Endodermal cell (in vitro differentiated cells): ENCODE measurements around the gene ADNP. TPM values are rescaled to one million over a fixed set of nuclear protein-coding genes. Genes with fewer than 3 reads are reported as not detected.
A peak's percentile ranks its signal among the peaks of the same experiment; 100 is the strongest.

Experiments
- DNase-seq: peaks from one replicate; pipeline ENCODE4 v3.0.0-alpha.2; 2017
- H3K27ac ChIP-seq: 2 replicates; pipeline ENCODE4 v1.5.1; 2013; ENCODE audit warnings: mild to moderate bottlenecking, low read depth, low read length, moderate library complexity
- H3K27me3 ChIP-seq: 2 replicates; pipeline ENCODE4 v1.6.1; 2013; ENCODE audit warnings: mild to moderate bottlenecking, low read length, moderate library complexity; ENCODE audit not compliant: insufficient read depth, control insufficient read depth, poor library complexity, severe bottlenecking
- H3K36me3 ChIP-seq: 2 replicates; pipeline ENCODE4 v1.7.0; 2013; ENCODE audit warnings: mild to moderate bottlenecking, low read length, moderate library complexity; ENCODE audit not compliant: control insufficient read depth, insufficient read depth
- H3K4me1 ChIP-seq: one replicate; pipeline ENCODE4 v1.7.0; 2013; ENCODE audit warnings: low read length; ENCODE audit not compliant: control insufficient read depth, insufficient read depth
- H3K4me3 ChIP-seq: 2 replicates; pipeline ENCODE4 v1.5.1; 2013; ENCODE audit warnings: mild to moderate bottlenecking, low read length, moderate library complexity
- H3K9ac ChIP-seq: 2 replicates; pipeline ENCODE4 v1.6.1; 2013; ENCODE audit warnings: mild to moderate bottlenecking, low read length, moderate library complexity; ENCODE audit not compliant: poor library complexity, severe bottlenecking; ENCODE audit errors: extremely low read depth
- H3K9me3 ChIP-seq: 2 replicates; pipeline ENCODE4 v1.6.1; 2013; ENCODE audit warnings: mild to moderate bottlenecking, low read length, moderate library complexity; ENCODE audit not compliant: control insufficient read depth
- H3K27ac Mint-ChIP-seq: 2 replicates; pipeline ENCODE4 v1.8.0; 2020; ENCODE audit warnings: mixed read lengths
- H3K27me3 Mint-ChIP-seq: 2 replicates; pipeline ENCODE4 v1.8.0; 2021; ENCODE audit warnings: mild to moderate bottlenecking, mixed read lengths; ENCODE audit not compliant: insufficient read depth
- H3K36me3 Mint-ChIP-seq: 2 replicates; pipeline ENCODE4 v1.8.0; 2020; ENCODE audit warnings: low read depth, mixed read lengths
- H3K4me1 Mint-ChIP-seq: 2 replicates; pipeline ENCODE4 v1.8.0; 2020; ENCODE audit warnings: mixed read lengths
- H3K4me3 Mint-ChIP-seq: 2 replicates; pipeline ENCODE4 v1.8.0; 2020; ENCODE audit warnings: mild to moderate bottlenecking, moderate library complexity, mixed read lengths
- H3K9me3 Mint-ChIP-seq: 2 replicates; pipeline ENCODE4 v1.8.0; 2020; ENCODE audit warnings: mild to moderate bottlenecking, mixed read lengths
- CTCF ChIP-seq: fragments of 200-600 bp; sonication (generic); conservative IDR thresholded peaks from 2 replicates; pipeline ENCODE4 v1.5.0; 2021; ENCODE audit warnings: antibody characterized with exemption, mild to moderate bottlenecking
- WGBS, 2 experiments: methylation state at CpG; one replicate each; pipeline versions ENCODE4 v1.1.5 to v1.1.7; 2013; ENCODE audit warnings: missing lambda C conversion rate in 2 of 2, mixed read lengths in 1 of 2; ENCODE audit not compliant: insufficient coverage in 1 of 2, insufficient read length in 1 of 2; 5-methylcytosine and 5-hydroxymethylcytosine counted together
- total RNA-seq, 2 donors: library from RNA; stranded (reverse); fragmentation: NEBNext Ultra II Directional in 1 of 2; extraction: Animal tissue kit (Norgen Biotek cat#: 25700) in 1 of 2; gene quantifications; 2 replicates in 1 of 2; 3 replicates in 1 of 2; pipeline ENCODE4 v1.2.1, GENCODE V29; 2021

The ADNP gene
- total RNA-seq, 2 donors from 2014 or later, result 136 to 152 TPM

- Mint-ChIP-seq H3K27ac (peak overlapping the region; percentile 27), H3K4me1 (peaks cover 26% of the 10 kb centered on the region), H3K36me3 (peaks cover 15% of the 10 kb centered on the region), H3K9me3 (no peaks in the 10 kb centered on the region), H3K4me3 (no peak overlapping the region), H3K27me3 (no peaks in the 10 kb centered on the region)
- H3K9me3 ChIP-seq, result no peaks in the 10 kb centered on the region
- H3K4me3 ChIP-seq, result no peak overlapping the region
- no peak for DNase-seq
- TF ChIP-seq CTCF, result no peak
- peaks cover 10% of the 10 kb centered on the region for H3K4me1 ChIP-seq
- no peaks in the 10 kb centered on the region for H3K27me3 ChIP-seq
- H3K27ac ChIP-seq, result peak overlapping the region; percentile 63
- 93 to 96% methylated on average over 8 to 10 of the region's 10 CpGs for WGBS, 2 experiments
- no peaks in the 10 kb centered on the region for H3K36me3 ChIP-seq
- no peak overlapping the region for H3K9ac ChIP-seq
These were observed 57.7 kb downstream of the ADNP start for GRCh38 chr20:50873585-50873984.

- Mint-ChIP-seq H3K4me3 (no peak overlapping the region), H3K9me3 (no peaks in the 10 kb centered on the region), H3K27me3 (no peaks in the 10 kb centered on the region), H3K36me3 (peaks cover 15% of the 10 kb centered on the region), H3K27ac (peak overlapping the region; percentile 39), H3K4me1 (peaks cover 26% of the 10 kb centered on the region)
- no peaks in the 10 kb centered on the region for H3K36me3 ChIP-seq
- peak overlapping the region; percentile 63 for H3K27ac ChIP-seq
- peaks cover 10% of the 10 kb centered on the region for H3K4me1 ChIP-seq
- 87 to 91% methylated on average over 11 to 16 of the region's 16 CpGs for WGBS, 2 experiments
- H3K9me3 ChIP-seq, result no peaks in the 10 kb centered on the region
- DNase-seq, result no peak
- no peak overlapping the region for H3K9ac ChIP-seq
- no peaks in the 10 kb centered on the region for H3K27me3 ChIP-seq
- no peak for TF ChIP-seq CTCF
- H3K4me3 ChIP-seq, result no peak overlapping the region
These were observed 58.4 kb downstream of the ADNP start for GRCh38 chr20:50872560-50873425.

GRCh38 chr20:50870561-50871161 lies 60.6 kb downstream of the ADNP start:
- peak; percentile 99 for DNase-seq
- Mint-ChIP-seq H3K4me1 (peaks cover 19% of the 10 kb centered on the region), H3K27ac (peak overlapping the region; percentile 98), H3K36me3 (peaks cover 2% of the 10 kb centered on the region), H3K27me3 (no peaks in the 10 kb centered on the region), H3K4me3 (peak overlapping the region; percentile 65), H3K9me3 (no peaks in the 10 kb centered on the region)
- H3K9ac ChIP-seq, result peak overlapping the region; percentile 77
- no peaks in the 10 kb centered on the region for H3K36me3 ChIP-seq
- peak overlapping the region; percentile 85 for H3K27ac ChIP-seq
- no peaks in the 10 kb centered on the region for H3K27me3 ChIP-seq
- 4 to 10% methylated on average over 11 to 19 of the region's 19 CpGs for WGBS, 2 experiments
- H3K4me1 ChIP-seq, result peaks cover 10% of the 10 kb centered on the region
- no peak for TF ChIP-seq CTCF
- peak overlapping the region; percentile 79 for H3K4me3 ChIP-seq
- no peaks in the 10 kb centered on the region for H3K9me3 ChIP-seq
